MM.1S (cell line): Measurements from ENCODE around the gene CFAP298.

Experiments used
- DNase-seq: peaks from one replicate; pipeline ENCODE4 v3.0.0-alpha.2; 2015
- H2AFZ ChIP-seq: fragments of 300-600 bp; sonication (generic); 2 replicates; pipeline ENCODE4 v1.6.0; 2016; ENCODE audit warnings: antibody characterized with exemption, low read length
- H3F3A ChIP-seq: fragments of 300-600 bp; sonication (generic); 2 replicates; pipeline ENCODE4 v1.6.1; 2016; ENCODE audit warnings: mild to moderate bottlenecking, antibody characterized with exemption, low read length, moderate library complexity, mixed read lengths; ENCODE audit not compliant: insufficient read depth
- H3K27ac ChIP-seq: fragments of 300-600 bp; sonication (generic); 2 replicates; pipeline ENCODE4 v1.5.1; 2016; ENCODE audit warnings: mild to moderate bottlenecking, low read length
- H3K27me3 ChIP-seq: fragments of 300-600 bp; sonication (generic); replicated peaks from 2 replicates; pipeline ENCODE4 v1.6.0; 2016; ENCODE audit warnings: low read length; ENCODE audit not compliant: insufficient read depth
- H3K36me3 ChIP-seq: fragments of 300-600 bp; sonication (generic); replicated peaks from 2 replicates; pipeline ENCODE4 v1.6.1; 2016; ENCODE audit warnings: mild to moderate bottlenecking, low read length, mixed read lengths; ENCODE audit not compliant: insufficient read depth
- H3K4me1 ChIP-seq: fragments of 300-600 bp; sonication (generic); 2 replicates; pipeline ENCODE4 v1.6.1; 2016; ENCODE audit warnings: low read length, mixed read lengths
- H3K4me2 ChIP-seq: fragments of 300-600 bp; sonication (generic); 2 replicates; pipeline ENCODE4 v1.6.0; 2016; ENCODE audit warnings: low read depth, low read length
- H3K4me3 ChIP-seq: fragments of 300-600 bp; sonication (generic); 2 replicates; pipeline ENCODE4 v1.5.1; 2016; ENCODE audit warnings: low read length, mixed read lengths
- H3K79me2 ChIP-seq: fragments of 300-600 bp; sonication (generic); 2 replicates; pipeline ENCODE4 v1.6.1; 2016; ENCODE audit warnings: mixed run types, low read length, mixed read lengths
- H3K9ac ChIP-seq: fragments of 300-600 bp; sonication (generic); 2 replicates; pipeline ENCODE4 v1.6.1; 2016; ENCODE audit warnings: low read length, mixed read lengths
- H3K9me2 ChIP-seq: fragments of 300-600 bp; sonication (generic); replicated peaks from 2 replicates; pipeline ENCODE4 v1.6.1; 2016; ENCODE audit warnings: mild to moderate bottlenecking, low read length, mixed read lengths; ENCODE audit not compliant: insufficient read depth
- H3K9me3 ChIP-seq: fragments of 300-600 bp; sonication (generic); replicated peaks from 2 replicates; pipeline ENCODE4 v1.6.1; 2016; ENCODE audit warnings: mild to moderate bottlenecking, low read length, mixed read lengths; ENCODE audit not compliant: insufficient read depth
- H4K20me1 ChIP-seq: fragments of 300-600 bp; sonication (generic); 2 replicates; pipeline ENCODE4 v1.6.1; 2016; ENCODE audit warnings: mild to moderate bottlenecking, low read length, moderate library complexity, mixed read lengths; ENCODE audit not compliant: insufficient read depth
- CTCF ChIP-seq: fragments of 300-600 bp; sonication (generic); IDR thresholded peaks from 2 replicates; pipeline ENCODE4 v1.5.1; 2016; ENCODE audit warnings: antibody characterized with exemption, low read length, mixed read lengths
- EZH2 ChIP-seq: fragments of 300-600 bp; sonication (generic); optimal IDR thresholded peaks from 2 replicates; pipeline ENCODE3; 2017; ENCODE audit warnings: low read depth, mild to moderate bottlenecking, antibody characterized with exemption, low read length, mixed read lengths
- EZH2phosphoT487 ChIP-seq: fragments of 300-600 bp; sonication (generic); IDR thresholded peaks from 2 replicates; pipeline ENCODE4 v1.6.1; 2018; ENCODE audit warnings: antibody characterized with exemption, low read length

Gene CFAP298

GRCh38 chr21:32653326-32653901 lies 41.2 kb upstream of the CFAP298 start:
- Histone ChIP-seq H2AFZ (no peak overlapping the region), H3K9ac (no peak overlapping the region), H3K4me1 (peaks cover 19% of the 10 kb centered on the region), H3K36me3 (no peaks in the 10 kb centered on the region), H3K79me2 (no peaks in the 10 kb centered on the region), H3K4me2 (no peak overlapping the region), H3K4me3 (no peak overlapping the region), H3K27ac (no peak overlapping the region), H3K27me3 (no peaks in the 10 kb centered on the region), H3F3A (peaks cover 18% of the 10 kb centered on the region), H3K9me2 (no peaks in the 10 kb centered on the region), H3K9me3 (no peaks in the 10 kb centered on the region), H4K20me1 (no peaks in the 10 kb centered on the region)
- TF ChIP-seq CTCF (peak; percentile 89), EZH2phosphoT487 (no peak)
- DNase-seq: peak; percentile 56

- peaks cover 17% of the 10 kb centered on the region for H3F3A ChIP-seq
- H3K4me1 ChIP-seq: peaks cover 19% of the 10 kb centered on the region
- H3K9ac ChIP-seq: no peak overlapping the region
- H3K27me3 ChIP-seq: no peaks in the 10 kb centered on the region
- H3K36me3 ChIP-seq: no peaks in the 10 kb centered on the region
- H3K27ac ChIP-seq: no peak overlapping the region
- no peak overlapping the region for H2AFZ ChIP-seq
- H3K4me3 ChIP-seq: no peak overlapping the region
- no peak for TF ChIP-seq EZH2phosphoT487
- TF ChIP-seq EZH2: no peak
- no peak for TF ChIP-seq CTCF
- no peaks in the 10 kb centered on the region for H4K20me1 ChIP-seq
- no peak for DNase-seq
- H3K9me3 ChIP-seq: no peaks in the 10 kb centered on the region
- H3K9me2 ChIP-seq: no peaks in the 10 kb centered on the region
- H3K4me2 ChIP-seq: no peak overlapping the region
- H3K79me2 ChIP-seq: no peaks in the 10 kb centered on the region
Observed at GRCh38 chr21:32648165-32648564, 36.0 kb upstream of the CFAP298 start.

- no peak overlapping the region for H2AFZ ChIP-seq
- H3K9me2 ChIP-seq: no peaks in the 10 kb centered on the region
- no peak overlapping the region for H3K4me3 ChIP-seq
- no peak overlapping the region for H3K9ac ChIP-seq
- no peaks in the 10 kb centered on the region for H4K20me1 ChIP-seq
- H3K79me2 ChIP-seq: no peaks in the 10 kb centered on the region
- no peak for DNase-seq
- no peaks in the 10 kb centered on the region for H3K36me3 ChIP-seq
- no peak overlapping the region for H3K27ac ChIP-seq
- no peaks in the 10 kb centered on the region for H3K27me3 ChIP-seq
- no peak for TF ChIP-seq EZH2phosphoT487
- TF ChIP-seq EZH2: no peak
- no peak for TF ChIP-seq CTCF
- H3K9me3 ChIP-seq: no peaks in the 10 kb centered on the region
- H3F3A ChIP-seq: peaks cover 5% of the 10 kb centered on the region
- H3K4me1 ChIP-seq: peaks cover 7% of the 10 kb centered on the region
- no peak overlapping the region for H3K4me2 ChIP-seq
Observed at GRCh38 chr21:32645261-32646182, 33.3 kb upstream of the CFAP298 start.
